Astrocyte of the cerebellum (primary cell): Measurements from ENCODE around the gene GNAI1.

Source experiments
- DNase-seq: peaks from one replicate; pipeline ENCODE4 v3.0.0-alpha.2; 2011; ENCODE audit warnings: low read depth
- H3K4me3 ChIP-seq: 2 replicates; pipeline ENCODE4 v1.5.1; 2011; ENCODE audit warnings: mild to moderate bottlenecking, low read depth, low read length, moderate library complexity
- CTCF ChIP-seq: IDR thresholded peaks from 2 replicates; pipeline ENCODE4 v1.5.1; 2012; ENCODE audit warnings: low read length, low read depth, moderate library complexity, mild to moderate bottlenecking; ENCODE audit errors: missing control alignments
- in situ Hi-C: cut with HindIII; loops from 2 replicates; pipeline ENCODE4 v1.10.0; 2017; ENCODE audit warnings: low sequenced_read_pairs

The GNAI1 gene

GRCh38 chr7:80134536-80135308, at the start of gene GNAI1:
GNAI1 (plus strand) TSS chr7:80134831; CDS start chr7:80135161, 330 bp downstream.
- peak within 1 kb of the TSS; percentile 79 for H3K4me3 ChIP-seq
- TF ChIP-seq CTCF, result peak; percentile 40
- in situ Hi-C loops, result loop anchor here (5.0 kb wide), 3 partner anchors 37 to 67 kb away; no protein-coding TSS in a partner anchor
- DNase-seq, result no peak

GRCh38 chr7:80087051-80087770, 47.4 kb upstream of the GNAI1 start:
- DNase-seq, result peak; percentile 84
- in situ Hi-C loops, result no loop called here
- TF ChIP-seq CTCF, result no peak
- H3K4me3 ChIP-seq, result no peak overlapping the region

GRCh38 chr7:80087771-80088170, 46.9 kb upstream of the GNAI1 start:
- TF ChIP-seq CTCF, result no peak
- no peak overlapping the region for H3K4me3 ChIP-seq
- no peak for DNase-seq
- in situ Hi-C loops, result no loop called here

GRCh38 chr7:80088705-80089104, 45.9 kb upstream of the GNAI1 start:
- in situ Hi-C loops, result no loop called here
- no peak for DNase-seq
- no peak overlapping the region for H3K4me3 ChIP-seq
- TF ChIP-seq CTCF, result no peak

GRCh38 chr7:80089366-80089765, 45.3 kb upstream of the GNAI1 start:
- H3K4me3 ChIP-seq, result no peak overlapping the region
- no peak for DNase-seq
- TF ChIP-seq CTCF, result no peak
- in situ Hi-C loops, result no loop called here

- TF ChIP-seq CTCF, result no peak
- H3K4me3 ChIP-seq, result no peak overlapping the region
- in situ Hi-C loops, result no loop called here
- DNase-seq, result no peak
These were observed 41.3 kb upstream of the GNAI1 start for GRCh38 chr7:80093349-80093748.
